HepG2 (cell line): ENCODE measurements around the gene GLG1. TPM values are rescaled to one million over a fixed set of nuclear protein-coding genes. Genes with fewer than 3 reads are reported as not detected.

Experiments
- ARNT2 ChIP-seq: sonication (generic); formaldehyde crosslinking; IDR thresholded peaks from 2 replicates; pipeline ENCODE4 v1.8.0; 2022; ENCODE audit warnings: mild to moderate bottlenecking, low read depth, missing genetic modification reagents, moderate library complexity
- HMG20A ChIP-seq: IDR thresholded peaks from 2 replicates; pipeline ENCODE4 v1.6.1; 2016; ENCODE audit warnings: borderline replicate concordance
- HNRNPLL ChIP-seq: fragments of 200-400 bp; formaldehyde crosslinking; IDR thresholded peaks from 2 replicates; pipeline ENCODE4 v1.6.1; 2017; ENCODE audit warnings: mild to moderate bottlenecking, low read depth, low read length; ENCODE audit not compliant: poor library complexity, severe bottlenecking
- KLF9 ChIP-seq: IDR thresholded peaks from 2 replicates; pipeline ENCODE4 v1.6.1; 2016; ENCODE audit warnings: low read depth
- MED13 ChIP-seq: sonication (generic); formaldehyde crosslinking; IDR thresholded peaks from 2 replicates; pipeline ENCODE4 v1.5.0; 2020; ENCODE audit warnings: missing genetic modification reagents
- NFKBIZ ChIP-seq: IDR thresholded peaks from 2 replicates; pipeline ENCODE4 v1.6.1; 2018; ENCODE audit warnings: missing genetic modification reagents, missing compliant biosample characterization
- ONECUT2 ChIP-seq: sonication (generic); formaldehyde crosslinking; IDR thresholded peaks from 2 replicates; pipeline ENCODE4 v1.4.0; 2020; ENCODE audit warnings: missing genetic modification reagents
- RFX3 ChIP-seq: IDR thresholded peaks from 2 replicates; pipeline ENCODE4 v1.6.1; 2016; ENCODE audit warnings: missing biosample characterization, missing genetic modification reagents
- RFX5 ChIP-seq: IDR thresholded peaks from 2 replicates; pipeline ENCODE4 v1.6.1; 2011; ENCODE audit warnings: low read depth, low read length, improper control_type of control experiment
- ZNF17 ChIP-seq: sonication (generic); formaldehyde crosslinking; IDR thresholded peaks from 2 replicates; pipeline ENCODE4 v1.5.0; 2020; ENCODE audit warnings: mild to moderate bottlenecking, missing genetic modification reagents
- ZNF496 ChIP-seq: sonication (generic); formaldehyde crosslinking; IDR thresholded peaks from 2 replicates; pipeline ENCODE4 v1.8.1; 2023; ENCODE audit warnings: mild to moderate bottlenecking, moderate library complexity, missing genetic modification reagents; ENCODE audit not compliant: insufficient replicate concordance
- ZNF530 ChIP-seq: sonication (generic); formaldehyde crosslinking; IDR thresholded peaks from 2 replicates; pipeline ENCODE4 v1.5.0; 2020; ENCODE audit warnings: low read depth, mild to moderate bottlenecking, missing genetic modification reagents
- ZNF557 ChIP-seq: sonication (generic); formaldehyde crosslinking; IDR thresholded peaks from 2 replicates; pipeline ENCODE4 v1.4.0; 2020; ENCODE audit warnings: missing genetic modification reagents
- ZNF703 ChIP-seq: sonication (generic); formaldehyde crosslinking; IDR thresholded peaks from 2 replicates; pipeline ENCODE4 v1.5.1; 2020; ENCODE audit warnings: missing genetic modification reagents, mild to moderate bottlenecking, moderate library complexity, borderline replicate concordance
- ZNF746 ChIP-seq: sonication (generic); formaldehyde crosslinking; IDR thresholded peaks from 2 replicates; pipeline ENCODE4 v1.8.0; 2022; ENCODE audit warnings: mild to moderate bottlenecking, missing genetic modification reagents
- ZNF775 ChIP-seq: sonication (generic); formaldehyde crosslinking; IDR thresholded peaks from 2 replicates; pipeline ENCODE4 v1.4.0; 2020; ENCODE audit warnings: missing genetic modification reagents, mild to moderate bottlenecking, moderate library complexity, borderline replicate concordance
- ZNF788 ChIP-seq: sonication (generic); formaldehyde crosslinking; IDR thresholded peaks from 2 replicates; pipeline ENCODE4 v1.5.0; 2020; ENCODE audit warnings: mild to moderate bottlenecking, missing genetic modification reagents, borderline replicate concordance
- polyA plus RNA-seq, 8 experiments: library from polyadenylated mRNA; depleted of rRNA in 3 of 8; stranded (reverse) in 7 of 8; unstranded in 1 of 8; fragments of >200 nt; fragmentation: Illumina TruSeq in 4 of 8; extraction: Trizol in 4 of 8; gene quantifications; 2 replicates each; pipeline versions ENCODE4 v1.2.1 to v1.2.3, GENCODE V29; 2011 to 2016; ENCODE audit warnings: low read depth in 4 of 8, missing spikeins in 1 of 8, mixed read lengths in 1 of 8; ENCODE audit not compliant: insufficient read depth in 1 of 8
- total RNA-seq, 5 experiments: library from RNA; depleted of rRNA; stranded (reverse); fragments of >200 nt; fragmentation: Illumina TruSeq; extraction: Trizol; gene quantifications; 2 replicates each; pipeline ENCODE4 v1.2.3, GENCODE V29; 2016; ENCODE audit warnings: low read depth in 1 of 5
- TF ChIP-seq, protein P1 (sequence below): sonication (generic); formaldehyde crosslinking; IDR thresholded peaks from 2 replicates; pipeline ENCODE4 v1.8.0; 2022; ENCODE audit warnings: mild to moderate bottlenecking, missing genetic modification reagents, borderline replicate concordance
- TF ChIP-seq, protein P2 (sequence below): sonication (generic); formaldehyde crosslinking; IDR thresholded peaks from 2 replicates; pipeline ENCODE4 v1.4.0; 2020; ENCODE audit warnings: low read depth, mild to moderate bottlenecking, missing genetic modification reagents
- TF ChIP-seq, protein P3 (sequence below): sonication (generic); formaldehyde crosslinking; IDR thresholded peaks from 2 replicates; pipeline ENCODE4 v1.5.0; 2020; ENCODE audit warnings: mild to moderate bottlenecking, missing genetic modification reagents, moderate library complexity
- TF ChIP-seq, protein P4 (sequence below): IDR thresholded peaks from 2 replicates; pipeline ENCODE4 v1.6.1; 2018; ENCODE audit warnings: missing genetic modification reagents
- TF ChIP-seq, protein P5 (sequence below): sonication (generic); formaldehyde crosslinking; IDR thresholded peaks from 2 replicates; pipeline ENCODE4 v1.5.0; 2020; ENCODE audit warnings: mild to moderate bottlenecking, missing genetic modification reagents

GLG1 gene
- total and polyA plus RNA-seq, 2 of the 13 experiments (the other 11 are each of a cell fraction or from before 2014, with no cell fraction given) = 87.7 to 141 TPM

DNA sequence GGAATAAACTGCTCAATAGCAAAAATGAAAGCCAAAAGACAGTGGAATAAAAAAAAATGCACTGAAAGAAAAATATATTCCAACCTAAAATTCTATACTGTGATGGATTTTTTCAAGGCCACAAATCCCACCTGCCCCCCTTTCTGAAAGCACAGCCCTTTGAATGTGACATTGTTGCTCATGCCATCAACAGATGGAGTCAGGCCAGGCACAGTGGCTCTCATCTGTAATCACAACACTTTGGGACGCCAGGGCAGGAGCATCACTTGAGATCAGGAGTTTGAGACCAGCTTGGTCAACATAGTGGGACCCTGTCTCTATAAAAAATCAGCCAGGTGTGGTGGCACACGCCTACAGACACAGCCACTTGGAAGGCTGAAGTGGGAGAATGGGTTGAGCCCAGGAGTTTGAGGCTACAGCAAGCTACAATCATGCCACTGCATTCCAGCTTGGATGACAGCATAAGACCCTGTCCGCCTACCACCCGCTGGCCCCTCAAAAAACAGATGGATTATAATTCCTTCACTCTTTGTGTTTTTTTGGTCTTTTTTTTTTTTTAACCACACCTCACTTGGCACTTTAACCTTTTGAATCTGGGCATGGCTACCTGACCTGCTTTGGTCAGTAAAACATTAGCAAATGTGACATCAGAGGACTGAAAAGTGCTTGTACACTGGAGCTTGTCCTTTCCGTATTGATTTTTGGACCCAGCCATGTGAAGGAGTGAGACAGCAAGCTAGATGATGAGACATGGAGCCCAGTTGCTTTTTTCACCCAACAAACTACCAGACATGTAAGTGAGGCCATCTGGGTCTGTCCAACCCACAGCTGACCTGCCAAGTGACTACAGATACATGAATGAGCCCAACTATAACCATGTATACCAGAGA is 36.3 kb downstream of the GLG1 start (continued):
- TF ChIP-seq, protein P1, sequence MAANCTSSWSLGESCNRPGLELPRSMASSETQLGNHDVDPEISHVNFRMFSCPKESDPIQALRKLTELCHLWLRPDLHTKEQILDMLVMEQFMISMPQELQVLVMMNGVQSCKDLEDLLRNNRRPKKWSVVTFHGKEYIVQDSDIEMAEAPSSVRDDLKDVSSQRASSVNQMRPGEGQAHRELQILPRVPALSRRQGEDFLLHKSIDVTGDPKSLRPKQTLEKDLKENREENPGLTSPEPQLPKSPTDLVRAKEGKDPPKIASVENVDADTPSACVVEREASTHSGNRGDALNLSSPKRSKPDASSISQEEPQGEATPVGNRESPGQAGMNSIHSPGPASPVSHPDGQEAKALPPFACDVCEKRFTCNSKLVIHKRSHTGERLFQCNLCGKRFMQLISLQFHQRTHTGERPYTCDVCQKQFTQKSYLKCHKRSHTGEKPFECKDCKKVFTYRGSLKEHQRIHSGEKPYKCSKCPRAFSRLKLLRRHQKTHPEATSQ (CRISPR knock-in tag) = no peak
- TF ChIP-seq MED13 (CRISPR knock-in tag) (no peak), ZNF775 (CRISPR knock-in tag) (no peak), KLF9 (CRISPR knock-in tag) (0 out of 2 replicates have a peak, but pooled peaks have one; percentile 51), ARNT2 (CRISPR knock-in tag) (no peak), HMG20A (CRISPR knock-in tag) (peak; percentile 64; the same call in 1 of the 2 replicates), ZNF530 (CRISPR knock-in tag) (no peak), ZNF17 (CRISPR knock-in tag) (no peak), NFKBIZ (0 out of 2 replicates have a peak, but pooled peaks have one; percentile 24), ZNF557 (CRISPR knock-in tag) (no peak), RFX3 (CRISPR knock-in tag) (no peak), ONECUT2 (CRISPR knock-in tag) (peak; percentile 99), ZNF746 (no peak), HNRNPLL (no peak), ZNF788 (peak; percentile 47; the same call in 1 of the 2 replicates), RFX5 (no peak), ZNF496 (CRISPR knock-in tag) (no peak), ZNF703 (CRISPR knock-in tag) (no peak)
- TF ChIP-seq, protein P2, sequence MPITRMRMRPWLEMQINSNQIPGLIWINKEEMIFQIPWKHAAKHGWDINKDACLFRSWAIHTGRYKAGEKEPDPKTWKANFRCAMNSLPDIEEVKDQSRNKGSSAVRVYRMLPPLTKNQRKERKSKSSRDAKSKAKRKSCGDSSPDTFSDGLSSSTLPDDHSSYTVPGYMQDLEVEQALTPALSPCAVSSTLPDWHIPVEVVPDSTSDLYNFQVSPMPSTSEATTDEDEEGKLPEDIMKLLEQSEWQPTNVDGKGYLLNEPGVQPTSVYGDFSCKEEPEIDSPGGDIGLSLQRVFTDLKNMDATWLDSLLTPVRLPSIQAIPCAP = no peak
- TF ChIP-seq, protein P3, sequence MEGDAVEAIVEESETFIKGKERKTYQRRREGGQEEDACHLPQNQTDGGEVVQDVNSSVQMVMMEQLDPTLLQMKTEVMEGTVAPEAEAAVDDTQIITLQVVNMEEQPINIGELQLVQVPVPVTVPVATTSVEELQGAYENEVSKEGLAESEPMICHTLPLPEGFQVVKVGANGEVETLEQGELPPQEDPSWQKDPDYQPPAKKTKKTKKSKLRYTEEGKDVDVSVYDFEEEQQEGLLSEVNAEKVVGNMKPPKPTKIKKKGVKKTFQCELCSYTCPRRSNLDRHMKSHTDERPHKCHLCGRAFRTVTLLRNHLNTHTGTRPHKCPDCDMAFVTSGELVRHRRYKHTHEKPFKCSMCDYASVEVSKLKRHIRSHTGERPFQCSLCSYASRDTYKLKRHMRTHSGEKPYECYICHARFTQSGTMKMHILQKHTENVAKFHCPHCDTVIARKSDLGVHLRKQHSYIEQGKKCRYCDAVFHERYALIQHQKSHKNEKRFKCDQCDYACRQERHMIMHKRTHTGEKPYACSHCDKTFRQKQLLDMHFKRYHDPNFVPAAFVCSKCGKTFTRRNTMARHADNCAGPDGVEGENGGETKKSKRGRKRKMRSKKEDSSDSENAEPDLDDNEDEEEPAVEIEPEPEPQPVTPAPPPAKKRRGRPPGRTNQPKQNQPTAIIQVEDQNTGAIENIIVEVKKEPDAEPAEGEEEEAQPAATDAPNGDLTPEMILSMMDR (CRISPR knock-in tag) = no peak
- TF ChIP-seq, protein P4, sequence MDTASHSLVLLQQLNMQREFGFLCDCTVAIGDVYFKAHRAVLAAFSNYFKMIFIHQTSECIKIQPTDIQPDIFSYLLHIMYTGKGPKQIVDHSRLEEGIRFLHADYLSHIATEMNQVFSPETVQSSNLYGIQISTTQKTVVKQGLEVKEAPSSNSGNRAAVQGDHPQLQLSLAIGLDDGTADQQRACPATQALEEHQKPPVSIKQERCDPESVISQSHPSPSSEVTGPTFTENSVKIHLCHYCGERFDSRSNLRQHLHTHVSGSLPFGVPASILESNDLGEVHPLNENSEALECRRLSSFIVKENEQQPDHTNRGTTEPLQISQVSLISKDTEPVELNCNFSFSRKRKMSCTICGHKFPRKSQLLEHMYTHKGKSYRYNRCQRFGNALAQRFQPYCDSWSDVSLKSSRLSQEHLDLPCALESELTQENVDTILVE (CRISPR knock-in tag) = 0 out of 2 replicates have a peak, but pooled peaks have one; percentile 28
- TF ChIP-seq, protein P5, sequence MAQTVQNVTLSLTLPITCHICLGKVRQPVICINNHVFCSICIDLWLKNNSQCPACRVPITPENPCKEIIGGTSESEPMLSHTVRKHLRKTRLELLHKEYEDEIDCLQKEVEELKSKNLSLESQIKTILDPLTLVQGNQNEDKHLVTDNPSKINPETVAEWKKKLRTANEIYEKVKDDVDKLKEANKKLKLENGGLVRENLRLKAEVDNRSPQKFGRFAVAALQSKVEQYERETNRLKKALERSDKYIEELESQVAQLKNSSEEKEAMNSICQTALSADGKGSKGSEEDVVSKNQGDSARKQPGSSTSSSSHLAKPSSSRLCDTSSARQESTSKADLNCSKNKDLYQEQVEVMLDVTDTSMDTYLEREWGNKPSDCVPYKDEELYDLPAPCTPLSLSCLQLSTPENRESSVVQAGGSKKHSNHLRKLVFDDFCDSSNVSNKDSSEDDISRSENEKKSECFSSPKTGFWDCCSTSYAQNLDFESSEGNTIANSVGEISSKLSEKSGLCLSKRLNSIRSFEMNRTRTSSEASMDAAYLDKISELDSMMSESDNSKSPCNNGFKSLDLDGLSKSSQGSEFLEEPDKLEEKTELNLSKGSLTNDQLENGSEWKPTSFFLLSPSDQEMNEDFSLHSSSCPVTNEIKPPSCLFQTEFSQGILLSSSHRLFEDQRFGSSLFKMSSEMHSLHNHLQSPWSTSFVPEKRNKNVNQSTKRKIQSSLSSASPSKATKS (CRISPR knock-in tag) = no peak
